NCI-H345 (cell line): Measurements from ENCODE around the gene NYAP2.
A peak's percentile ranks its signal among the peaks of the same experiment; 100 is the strongest.

Experiments
- DNase-seq: peaks from one replicate; lab custom pipeline; 2025; lab: John Stamatoyannopoulos, UW

The NYAP2 gene

DNA sequence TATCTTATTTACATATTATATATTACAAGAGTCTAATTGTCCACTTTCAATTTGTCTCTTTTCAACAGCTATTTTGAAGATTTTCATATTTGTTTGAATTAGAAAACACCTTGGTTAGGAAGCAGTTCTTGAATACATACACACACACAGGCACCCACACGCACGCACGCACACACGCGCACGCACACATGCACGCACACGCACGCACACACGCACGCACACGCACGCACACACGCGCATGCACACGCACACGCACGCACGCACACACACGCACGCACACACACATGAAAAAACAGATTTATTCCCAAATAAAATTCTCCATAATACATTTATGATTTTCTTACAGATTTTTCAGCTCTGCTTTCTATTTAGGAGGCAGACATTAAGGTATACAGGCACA is 220.7 kb downstream of the NYAP2 start:
- no peak for DNase-seq

- no peak for DNase-seq
Measured at GRCh38 chr2:225630824-225631533, 231.5 kb downstream of the NYAP2 start.

GRCh38 chr2:225632351-225632750 is 232.8 kb downstream of the NYAP2 start:
- no peak for DNase-seq

- DNase-seq = no peak
Measured at GRCh38 chr2:225636558-225636957, 237.0 kb downstream of the NYAP2 start.

DNA sequence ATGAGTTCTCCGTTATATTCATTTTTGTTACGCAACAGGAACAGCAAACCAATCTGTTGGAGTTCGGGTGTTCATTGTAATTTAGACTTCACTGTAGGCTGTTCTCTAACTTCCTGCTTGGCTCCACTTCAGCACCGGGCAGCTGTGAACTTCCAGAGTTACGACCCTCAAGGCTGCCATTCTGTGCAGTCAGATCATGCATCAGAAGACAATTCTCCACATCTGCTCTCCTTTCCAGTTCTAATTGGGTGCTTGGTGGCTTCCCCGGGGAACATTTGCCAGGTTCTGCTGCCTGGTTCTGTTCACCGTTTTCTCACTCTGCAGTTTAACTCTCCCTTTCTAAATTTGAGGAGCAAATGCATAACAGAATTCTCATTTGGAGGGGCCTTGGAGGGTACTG is 237.7 kb downstream of the NYAP2 start:
- no peak for DNase-seq

GRCh38 chr2:225640550-225640949 is 241.0 kb downstream of the NYAP2 start:
- no peak for DNase-seq

DNA sequence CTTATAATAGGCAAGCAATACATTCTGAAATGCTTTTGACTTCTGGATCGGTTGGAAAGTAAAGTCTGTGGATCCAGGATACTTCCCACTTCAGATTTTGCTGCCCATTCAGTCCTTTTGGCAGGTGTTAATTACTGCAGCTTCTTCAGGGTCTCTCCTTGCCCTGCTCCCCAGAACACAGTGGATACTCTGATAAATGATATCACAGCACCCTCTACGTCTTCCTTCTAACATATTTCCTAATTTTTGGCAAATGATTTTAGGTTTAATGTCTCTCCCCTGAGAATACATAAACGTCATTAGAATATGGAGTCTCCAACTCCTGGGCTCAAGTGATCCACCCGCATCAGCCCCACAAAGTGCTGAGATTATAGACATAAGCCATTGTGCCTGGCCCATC is 249.8 kb downstream of the NYAP2 start:
- DNase-seq = no peak

- no peak for DNase-seq
Measured at GRCh38 chr2:225650041-225650440, 250.5 kb downstream of the NYAP2 start.

GRCh38 chr2:225660262-225661131 is 261.0 kb downstream of the NYAP2 start:
- peak; percentile 67 for DNase-seq

DNA sequence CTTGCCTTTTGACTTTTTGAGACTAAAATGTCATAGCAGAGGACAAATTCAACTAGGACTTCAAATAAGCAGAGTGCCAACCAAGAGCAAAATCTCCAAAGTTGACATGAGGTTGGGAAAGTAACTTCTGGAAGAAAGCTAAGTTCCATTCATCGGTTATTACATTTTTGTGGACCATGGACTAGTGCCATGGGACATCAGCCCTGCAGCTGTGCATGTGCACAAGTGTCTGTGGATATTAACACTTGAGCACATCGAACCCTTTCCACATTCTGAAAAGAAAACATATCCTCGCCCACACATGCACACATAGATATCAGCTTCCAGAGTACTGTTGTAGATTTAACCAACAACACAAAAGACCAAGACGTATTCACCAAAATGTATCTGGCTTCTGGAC is 262.6 kb downstream of the NYAP2 start:
- DNase-seq = no peak

GRCh38 chr2:225667445-225667844 is 267.9 kb downstream of the NYAP2 start:
- DNase-seq = no peak

- DNase-seq = peak; percentile 64
Measured at GRCh38 chr2:225668606-225669266, 269.2 kb downstream of the NYAP2 start.

DNA sequence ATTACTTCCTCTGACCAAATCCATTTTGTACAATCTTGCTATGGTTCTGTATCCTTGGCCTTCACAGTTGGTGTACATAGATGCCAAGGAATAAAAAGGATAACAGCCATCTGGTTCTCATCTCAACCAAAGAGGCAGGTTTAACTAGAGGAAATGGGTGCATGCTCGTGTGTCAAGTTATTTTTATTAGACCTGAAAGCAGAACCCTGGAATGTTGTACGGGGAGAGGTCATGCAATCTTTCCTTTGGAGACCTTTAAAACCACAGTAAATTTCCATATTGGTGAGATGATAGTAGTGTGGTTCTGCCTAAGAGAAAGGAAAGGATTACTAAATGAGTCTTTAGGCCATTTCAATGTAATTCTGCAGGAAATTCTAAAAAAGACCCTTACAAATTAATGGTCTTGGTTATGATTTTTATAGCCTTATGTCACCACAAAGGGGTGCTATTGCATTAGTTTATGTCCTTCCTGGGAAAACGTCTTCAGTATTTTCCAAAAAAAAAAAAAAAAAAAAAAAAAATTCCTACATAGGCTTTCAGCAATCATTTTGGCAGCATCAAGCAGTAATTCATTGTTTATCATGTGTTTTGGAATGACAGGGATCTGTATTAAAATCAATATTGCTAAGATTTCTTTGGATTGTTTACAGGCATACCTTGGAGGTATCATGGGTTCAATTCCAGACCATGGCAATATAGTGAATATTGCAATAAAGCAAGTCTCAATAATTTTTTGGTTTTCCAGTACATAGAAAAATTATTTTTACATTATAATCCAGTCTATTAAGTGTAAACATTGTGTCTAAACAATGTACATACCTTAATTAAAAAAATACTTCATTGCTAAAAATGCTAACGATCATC is 270.8 kb downstream of the NYAP2 start:
- peak; percentile 14 for DNase-seq

- DNase-seq = no peak
Measured at GRCh38 chr2:225678792-225679191, 279.3 kb downstream of the NYAP2 start.

DNA sequence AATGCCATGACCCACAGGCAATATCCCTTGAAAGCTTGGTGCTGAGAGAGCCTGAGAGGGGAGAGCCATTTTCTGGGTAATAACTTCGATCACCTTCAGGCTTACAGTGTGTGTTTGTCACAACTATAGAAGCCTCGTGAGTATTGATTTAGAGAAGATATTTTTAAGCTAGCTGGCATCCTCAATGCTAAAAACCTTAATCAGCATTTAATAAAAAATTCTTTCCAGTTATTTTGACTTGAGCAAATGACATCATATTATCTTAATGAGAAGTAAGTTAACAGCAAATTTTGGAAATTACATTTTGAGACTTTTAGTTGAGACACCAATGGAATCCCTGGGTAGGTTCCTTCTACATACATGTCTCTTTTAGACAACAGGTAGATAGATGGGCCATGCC is 283.7 kb downstream of the NYAP2 start:
- DNase-seq = no peak

DNA sequence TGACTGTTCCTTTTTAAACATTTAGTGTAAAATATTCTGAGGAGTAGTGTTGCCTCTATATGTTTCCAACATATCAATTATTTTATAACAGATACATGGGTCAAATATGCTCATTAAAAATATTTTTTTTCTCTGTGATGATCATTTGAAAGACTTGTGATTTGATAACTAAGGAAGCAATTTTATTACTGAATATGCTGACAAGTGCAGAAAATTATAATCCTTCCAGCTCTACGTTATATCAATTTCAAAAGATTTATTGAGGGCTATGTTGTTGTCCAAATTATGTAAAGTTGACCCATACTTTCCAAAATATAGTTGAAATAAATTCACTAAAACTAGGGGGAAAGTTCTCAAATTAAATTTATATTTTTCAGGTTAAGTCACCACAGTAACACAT is 290.6 kb downstream of the NYAP2 start:
- no peak for DNase-seq

DNA sequence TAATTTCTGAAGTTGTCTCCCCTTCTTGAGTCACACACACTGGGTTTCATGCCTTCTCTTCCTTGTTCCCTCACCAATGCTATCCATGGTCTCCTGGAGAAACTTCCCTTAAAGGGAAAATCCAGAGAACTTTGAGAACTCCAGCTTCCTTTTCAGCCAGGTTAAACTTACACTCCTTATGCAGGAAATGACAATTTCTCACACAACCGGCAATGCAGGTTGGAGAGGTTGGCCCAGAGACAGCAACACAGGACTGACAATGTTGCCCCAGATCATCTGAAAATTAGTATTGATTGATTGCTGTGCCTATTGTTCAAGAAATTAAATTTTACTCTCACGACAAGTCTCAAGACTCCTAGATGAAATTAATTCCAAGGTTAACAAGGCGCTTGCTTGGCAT is 292.2 kb downstream of the NYAP2 start:
- no peak for DNase-seq

DNA sequence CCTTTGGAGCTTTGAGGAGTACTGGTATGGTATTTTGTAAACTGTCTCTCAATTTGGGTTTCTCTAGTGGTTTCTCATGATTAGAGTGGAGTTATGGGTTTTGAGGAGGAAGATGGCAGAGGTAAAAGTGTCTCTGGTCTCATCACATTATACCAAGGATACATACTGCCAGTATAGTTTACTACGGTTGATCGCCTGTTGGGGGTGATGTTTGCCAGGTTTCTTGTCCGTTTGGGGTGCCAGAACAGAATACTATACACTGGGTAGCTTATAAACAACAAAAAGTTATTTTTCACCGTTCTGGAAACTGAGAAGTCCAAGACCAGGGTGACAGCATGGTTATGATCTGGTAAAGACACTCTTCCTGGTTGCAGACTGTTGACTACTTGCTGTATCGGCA is 293.7 kb downstream of the NYAP2 start:
- no peak for DNase-seq

DNA sequence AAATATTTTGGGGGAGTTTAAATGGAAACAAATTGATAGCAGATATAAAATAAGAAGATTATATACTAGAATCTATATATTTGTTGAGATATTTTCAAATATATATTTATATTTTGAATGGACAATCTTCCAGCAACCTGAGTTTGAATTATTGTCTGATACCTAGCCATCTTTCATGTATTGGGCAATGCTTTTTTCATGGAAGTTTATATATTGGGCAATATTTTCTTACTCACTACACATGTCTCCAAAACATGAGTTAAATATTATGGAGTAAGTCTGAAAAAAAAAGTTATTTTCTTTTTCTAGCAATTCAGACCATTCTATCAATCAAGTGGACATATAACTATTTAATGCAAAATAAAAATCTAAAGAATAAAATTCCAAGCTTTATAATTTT is 295.2 kb downstream of the NYAP2 start:
- no peak for DNase-seq

DNA sequence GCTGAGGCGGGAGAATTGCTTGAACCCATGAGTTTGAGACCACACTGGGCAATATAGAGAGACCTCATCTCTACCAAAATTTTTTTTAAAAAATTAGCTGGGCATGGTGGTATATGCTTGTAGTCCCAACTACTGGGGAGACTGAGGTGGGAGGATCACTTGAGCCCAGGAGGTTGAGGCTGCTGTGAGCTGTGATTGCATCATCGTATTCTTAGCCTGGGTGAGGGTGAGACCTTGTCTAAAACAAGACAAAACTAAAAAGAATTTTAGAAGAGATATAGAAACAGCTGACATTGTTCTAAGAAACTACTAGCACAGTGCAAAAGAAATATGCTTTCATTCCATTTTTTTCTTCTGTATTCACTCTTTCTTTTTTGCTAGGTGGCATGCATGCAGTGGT is 298.4 kb downstream of the NYAP2 start:
- no peak for DNase-seq
